H1 (cell line): Measurements from ENCODE around the gene SHISA7. TPM values are rescaled to one million over a fixed set of nuclear protein-coding genes. Genes with fewer than 3 reads are reported as not detected.

Experiments
- CTCF ChIA-PET: fragments of 300-600 bp; sonication (Branson Sonifier 250); formaldehyde crosslinking; loops from one replicate; lab custom pipeline; 2021; ENCODE audit not compliant: partially characterized antibody; lab: Charles Lee
- POLR2A ChIA-PET: fragments of 300-600 bp; sonication (Branson Sonifier 250); formaldehyde crosslinking; loops from one replicate; lab custom pipeline; 2021; ENCODE audit warnings: inconsistent platforms; ENCODE audit not compliant: partially characterized antibody; lab: Charles Lee
- DNase-seq, 2 experiments: peaks; one replicate each; pipeline versions ENCODE4 v3.0.0 to v3.0.0-alpha.2; 2010 to 2022; ENCODE audit warnings: low spot score in 2 of 2, low read depth in 1 of 2, mixed read lengths in 1 of 2
- FAIRE-seq: peaks from 2 replicates; lab custom pipeline; 2011; peaks lifted over from hg19 to GRCh38; lab: Jason Lieb, UNC
- H2AFZ ChIP-seq: 2 replicates; pipeline ENCODE4 v1.8.1; 2012; ENCODE audit warnings: low read length, inconsistent platforms
- H2AK5ac ChIP-seq: 2 replicates; pipeline ENCODE4 v1.6.1; 2013; ENCODE audit warnings: low read depth, low read length
- H2BK120ac ChIP-seq: replicated peaks from 2 replicates; pipeline ENCODE3; 2013; ENCODE audit warnings: low read depth, low read length, inconsistent platforms
- H2BK12ac ChIP-seq: 2 replicates; pipeline ENCODE4 v1.6.1; 2013; ENCODE audit warnings: low read depth, low read length
- H2BK15ac ChIP-seq: 2 replicates; pipeline ENCODE4 v1.6.1; 2013; ENCODE audit warnings: low read length
- H2BK20ac ChIP-seq: 2 replicates; pipeline ENCODE4 v1.6.1; 2013; ENCODE audit warnings: low read length
- H2BK5ac ChIP-seq: 2 replicates; pipeline ENCODE4 v1.6.1; 2013; ENCODE audit warnings: low read depth, low read length
- H3K14ac ChIP-seq: 2 replicates; pipeline ENCODE4 v1.6.1; 2013; ENCODE audit warnings: inconsistent platforms; ENCODE audit not compliant: insufficient read length
- H3K18ac ChIP-seq: 2 replicates; pipeline ENCODE4 v1.6.1; 2013; ENCODE audit warnings: low read length; ENCODE audit errors: extremely low read depth
- H3K23ac ChIP-seq: 2 replicates; pipeline ENCODE4 v1.6.1; 2013; ENCODE audit warnings: inconsistent platforms; ENCODE audit not compliant: insufficient read length
- H3K23me2 ChIP-seq: 2 replicates; pipeline ENCODE4 v1.6.1; 2013; ENCODE audit warnings: low read depth, low read length
- H3K27ac ChIP-seq: 2 replicates; pipeline ENCODE4 v1.6.1; 2011; ENCODE audit warnings: low read depth, low read length, inconsistent platforms
- H3K27me3 ChIP-seq, 4 experiments: replicated peaks in 1 of 4; 1 replicate in 1 of 4; 2 replicates in 3 of 4; pipeline versions ENCODE4 v1.6.1 to v1.8.1; 2011 to 2013; ENCODE audit warnings: low read length in 3 of 4, mild to moderate bottlenecking in 3 of 4, inconsistent platforms in 2 of 4, mixed read lengths in 2 of 4, moderate library complexity in 1 of 4; ENCODE audit not compliant: control insufficient read depth in 3 of 4, insufficient read depth in 3 of 4; ENCODE audit errors: extremely low read depth in 1 of 4
- H3K36me3 ChIP-seq, 4 experiments: 2 replicates each; pipeline versions ENCODE4 v1.6.1 to v1.8.1; 2011 to 2013; ENCODE audit warnings: mild to moderate bottlenecking in 4 of 4, low read length in 3 of 4, moderate library complexity in 2 of 4, control low read depth in 1 of 4, inconsistent platforms in 1 of 4; ENCODE audit not compliant: insufficient read depth in 4 of 4, control insufficient read depth in 2 of 4
- H3K4ac ChIP-seq: replicated peaks from 2 replicates; pipeline ENCODE3; 2013; ENCODE audit warnings: low read length, low read depth, mixed read lengths, inconsistent platforms; ENCODE audit not compliant: insufficient read length
- H3K4me1 ChIP-seq, 4 experiments: replicated peaks in 1 of 4; 1 replicate in 1 of 4; 2 replicates in 3 of 4; pipeline versions ENCODE4 v1.6.1 to v1.8.1; 2011 to 2013; ENCODE audit warnings: low read length in 3 of 4, inconsistent platforms in 2 of 4, mixed read lengths in 1 of 4; ENCODE audit not compliant: insufficient read depth in 4 of 4, control insufficient read depth in 3 of 4
- H3K4me2 ChIP-seq, 2 experiments: 2 replicates each; pipeline versions ENCODE4 v1.6.1 to v1.8.1; 2011 to 2013; ENCODE audit warnings: low read depth in 2 of 2, low read length in 2 of 2, control low read depth in 1 of 2, inconsistent platforms in 1 of 2, mild to moderate bottlenecking in 1 of 2; ENCODE audit not compliant: insufficient read depth in 1 of 2
- H3K4me3 ChIP-seq, 4 experiments: fragments of 200-600, 300-600 bp in 1 of 4; sonication (generic), shearing (Covaris generic), sonication (Bioruptor Twin) in 1 of 4; 2 replicates each; pipeline versions ENCODE4 v1.5.1 to v1.8.1; 2011 to 2016; ENCODE audit warnings: low read length in 4 of 4, low read depth in 3 of 4, control low read depth in 2 of 4, inconsistent platforms in 2 of 4, mild to moderate bottlenecking in 2 of 4, mixed read lengths in 1 of 4, moderate library complexity in 1 of 4; ENCODE audit not compliant: insufficient read depth in 2 of 4; ENCODE audit errors: extremely low read depth in 1 of 4
- H3K56ac ChIP-seq: replicated peaks from 2 replicates; pipeline ENCODE3; 2013; ENCODE audit warnings: low read depth, mild to moderate bottlenecking, mixed read lengths, low read length, inconsistent platforms; ENCODE audit not compliant: insufficient read length
- H3K79me1 ChIP-seq: 2 replicates; pipeline ENCODE4 v1.6.1; 2013; ENCODE audit warnings: low read depth, low read length, control low read depth
- H3K79me2 ChIP-seq, 2 experiments: 2 replicates each; pipeline versions ENCODE4 v1.6.1 to v1.8.1; 2012 to 2013; ENCODE audit warnings: low read length in 2 of 2, mild to moderate bottlenecking in 2 of 2, inconsistent platforms in 1 of 2; ENCODE audit not compliant: insufficient read depth in 2 of 2, control insufficient read depth in 1 of 2
- H3K9ac ChIP-seq, 4 experiments: replicated peaks in 1 of 4; 1 replicate in 1 of 4; 2 replicates in 3 of 4; pipeline versions ENCODE4 v1.6.1 to v1.8.1; 2011 to 2013; ENCODE audit warnings: low read depth in 3 of 4, low read length in 3 of 4, control low read depth in 2 of 4, mild to moderate bottlenecking in 2 of 4, moderate library complexity in 2 of 4, inconsistent platforms in 1 of 4; ENCODE audit errors: extremely low read depth in 1 of 4
- H3K9me3 ChIP-seq, 2 experiments: 2 replicates each; pipeline versions ENCODE4 v1.6.1 to v1.8.1; 2012 to 2013; ENCODE audit warnings: mild to moderate bottlenecking in 2 of 2, moderate library complexity in 2 of 2, control low read depth in 1 of 2, inconsistent platforms in 1 of 2, low read depth in 1 of 2, low read length in 1 of 2, mixed read lengths in 1 of 2; ENCODE audit not compliant: insufficient read depth in 2 of 2
- H4K20me1 ChIP-seq, 2 experiments: replicated peaks in 1 of 2; 2 replicates each; pipeline versions ENCODE3 to v1.8.1; 2011 to 2013; ENCODE audit warnings: inconsistent platforms in 2 of 2, low read length in 2 of 2, mild to moderate bottlenecking in 1 of 2; ENCODE audit not compliant: insufficient read depth in 2 of 2, control insufficient read depth in 1 of 2
- H4K5ac ChIP-seq: 2 replicates; pipeline ENCODE4 v1.6.1; 2013; ENCODE audit warnings: low read length, low read depth, mixed read lengths, inconsistent platforms; ENCODE audit not compliant: insufficient read length
- H4K8ac ChIP-seq: 2 replicates; pipeline ENCODE4 v1.8.0; 2013; ENCODE audit warnings: mild to moderate bottlenecking, moderate library complexity, low read length, inconsistent platforms; ENCODE audit not compliant: insufficient read depth; ENCODE audit errors: extremely low read depth
- H4K91ac ChIP-seq: replicated peaks from 2 replicates; pipeline ENCODE3; 2013; ENCODE audit warnings: low read length, mixed read lengths, inconsistent platforms; ENCODE audit not compliant: insufficient read length
- BRCA1 ChIP-seq: IDR thresholded peaks from 2 replicates; pipeline ENCODE4 v1.6.1; 2012; ENCODE audit warnings: low read depth, low read length, improper control_type of control experiment
- CBX8 ChIP-seq: fragments of 300-800, 300-1000 bp; sonication (generic); IDR thresholded peaks from 2 replicates; pipeline ENCODE4 v1.7.1; 2016; ENCODE audit warnings: low read depth, low read length, borderline replicate concordance
- E2F6 ChIP-seq: IDR thresholded peaks from 2 replicates; pipeline ENCODE4 v1.6.1; 2012; ENCODE audit warnings: inconsistent platforms
- GABPA ChIP-seq: IDR thresholded peaks from 2 replicates; pipeline ENCODE4 v1.6.1; 2011; ENCODE audit warnings: mild to moderate bottlenecking, low read length, moderate library complexity, borderline replicate concordance; ENCODE audit not compliant: insufficient read depth
- KDM1A ChIP-seq: fragments of 200-600, 300-600 bp; sonication (generic); IDR thresholded peaks from 2 replicates; pipeline ENCODE4 v1.7.1; 2016; ENCODE audit warnings: mild to moderate bottlenecking, low read length, borderline replicate concordance
- MAX ChIP-seq: IDR thresholded peaks from 2 replicates; pipeline ENCODE4 v1.6.1; 2012; ENCODE audit warnings: inconsistent platforms
- SRF ChIP-seq: IDR thresholded peaks from 2 replicates; pipeline ENCODE4 v1.6.1; 2011; ENCODE audit warnings: mild to moderate bottlenecking, low read depth, low read length, moderate library complexity
- TAF1 ChIP-seq: IDR thresholded peaks from 2 replicates; pipeline ENCODE4 v1.6.1; 2011; ENCODE audit warnings: mild to moderate bottlenecking, low read depth, low read length
- WGBS, 2 experiments: shearing (Covaris generic) in 1 of 2; methylation state at CpG; one replicate each; pipeline versions ENCODE4 v1.1.6 to v1.1.7; 2013 to 2015; ENCODE audit warnings: low lambda C conversion rate in 2 of 2, mixed read lengths in 2 of 2, inconsistent platforms in 1 of 2, low coverage in 1 of 2, missing lambda C conversion rate in 1 of 2; ENCODE audit not compliant: insufficient replicate concordance in 2 of 2, insufficient coverage in 1 of 2, insufficient read length in 1 of 2; ENCODE audit errors: extremely low coverage in 1 of 2, missing lambda C conversion rate in 1 of 2; 5-methylcytosine and 5-hydroxymethylcytosine counted together
- polyA plus RNA-seq, 7 experiments: library from polyadenylated mRNA; depleted of rRNA in 3 of 7; stranded (reverse) in 5 of 7; unstranded in 2 of 7; fragments of >200 nt in 5 of 7; fragments of 200-250 nt in 2 of 7; gene quantifications; 1 replicate in 5 of 7; 2 replicates in 1 of 7; 4 replicates in 1 of 7; pipeline versions ENCODE4 v1.2.1 to v1.2.3, GENCODE V29; 2011 to 2013; ENCODE audit warnings: missing spikeins in 2 of 7, mixed read lengths in 2 of 7
- total RNA-seq: library from RNA; stranded (reverse); fragmentation: NEBNext Ultra II Directional; extraction: Animal tissue kit (Norgen Biotek cat#: 25700); gene quantifications from 2 replicates; pipeline ENCODE4 v1.2.1, GENCODE V29; 2021
- TF ChIP-seq, protein P1 (sequence below): IDR thresholded peaks from 2 replicates; pipeline ENCODE4 v1.6.1; 2011; ENCODE audit warnings: low read length, improper control_type of control experiment

The SHISA7 gene
- total and polyA plus RNA-seq, 2 of the 8 experiments (the other 6 are each of a cell fraction or from before 2014, with no cell fraction given): 0.76 to 1.0 TPM

- no peak overlapping the region for H3K14ac ChIP-seq
- no peak overlapping the region for H3K23ac ChIP-seq
- H3K4me1 ChIP-seq: peaks cover 0 to 22% (median 15%) of the 10 kb centered on the region in 4 experiments; a peak in 6 of 7 replicates
- CTCF ChIA-PET: interaction anchor here (0.9 to 2.8 kb wide), 2 partner anchors 14 to 23 kb away, joined by 3 to 20 read pairs; no protein-coding TSS in a partner anchor
- H3K4ac ChIP-seq: no peak overlapping the region
- no peak overlapping the region for H3K9ac ChIP-seq
- peak overlapping the region; percentile 57 for H4K8ac ChIP-seq
- H4K20me1 ChIP-seq: peaks cover 0 to 5% of the 10 kb centered on the region in 2 experiments
- no peak overlapping the region for H2BK120ac ChIP-seq
- peaks cover 0 to 23% of the 10 kb centered on the region in 2 experiments; a peak in 2 of 4 replicates for H3K79me2 ChIP-seq
- FAIRE-seq (no peak), DNase-seq (peak in 1 of 2 experiments; percentile 69)
- H3K23me2 ChIP-seq: peaks cover 10% of the 10 kb centered on the region
- no peak overlapping the region for H2BK15ac ChIP-seq
- H4K91ac ChIP-seq: peak overlapping the region; percentile 91
- H3K4me2 ChIP-seq: peak overlapping the region; percentile 1 to 42; a peak in 2 of 4 replicates
- H2BK12ac ChIP-seq: no peak overlapping the region
- POLR2A ChIA-PET: interaction anchor here (0.6 to 4.9 kb wide), 4 partner anchors 9 to 20 kb away, joined by 3 to 27 read pairs (median 3); no protein-coding TSS in a partner anchor
- no peaks in the 10 kb centered on the region for H3K9me3 ChIP-seq
- no peak overlapping the region; the same call in 1 of the 2 replicates for H2AK5ac ChIP-seq
- H3K27ac ChIP-seq: no peak overlapping the region
- peaks cover 0 to 10% (median 0%) of the 10 kb centered on the region in 4 experiments; a peak in 2 of 8 replicates for H3K36me3 ChIP-seq
- H2BK5ac ChIP-seq: no peak overlapping the region; the same call in 1 of the 2 replicates
- H3K56ac ChIP-seq: no peak overlapping the region
- H3K27me3 ChIP-seq: no peaks in the 10 kb centered on the region
- peaks cover 13% of the 10 kb centered on the region for H3K79me1 ChIP-seq
- peak overlapping the region; percentile 60; the same call in 1 of the 2 replicates for H3K18ac ChIP-seq
- peak overlapping the region in 1 of 4 experiments; percentile 25; a peak in 1 of 8 replicates for H3K4me3 ChIP-seq
- WGBS, 2 experiments: 86% methylated on average over 45 of the region's 52 CpGs; no CpG with 5 or more reads in 1 of the 2 experiments
- H2BK20ac ChIP-seq: peak overlapping the region; percentile 48; the same call in 1 of the 2 replicates
- no peak overlapping the region for H2AFZ ChIP-seq
- H4K5ac ChIP-seq: no peak overlapping the region
- TF ChIP-seq MAX (peak; percentile 67), GABPA (0 out of 2 replicates have a peak, but pooled peaks have one; percentile 12), BRCA1 (no peak), CBX8 (no peak), E2F6 (peak; percentile 51; the same call in 1 of the 2 replicates), KDM1A (no peak), SRF (no peak), TAF1 (no peak)
- TF ChIP-seq, protein P1, sequence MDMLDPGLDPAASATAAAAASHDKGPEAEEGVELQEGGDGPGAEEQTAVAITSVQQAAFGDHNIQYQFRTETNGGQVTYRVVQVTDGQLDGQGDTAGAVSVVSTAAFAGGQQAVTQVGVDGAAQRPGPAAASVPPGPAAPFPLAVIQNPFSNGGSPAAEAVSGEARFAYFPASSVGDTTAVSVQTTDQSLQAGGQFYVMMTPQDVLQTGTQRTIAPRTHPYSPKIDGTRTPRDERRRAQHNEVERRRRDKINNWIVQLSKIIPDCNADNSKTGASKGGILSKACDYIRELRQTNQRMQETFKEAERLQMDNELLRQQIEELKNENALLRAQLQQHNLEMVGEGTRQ: no peak
Observed at GRCh38 chr19:55481148-55481793, 38.2 kb upstream of the SHISA7 start.
